ENCODE data around the gene S100A7A.
"Not testable (repeated sequence)": the region's sequence is repeated elsewhere in the genome, so short reads cannot be mapped to it uniquely, and the experiment has no call there.

S100A7A gene

DNA sequence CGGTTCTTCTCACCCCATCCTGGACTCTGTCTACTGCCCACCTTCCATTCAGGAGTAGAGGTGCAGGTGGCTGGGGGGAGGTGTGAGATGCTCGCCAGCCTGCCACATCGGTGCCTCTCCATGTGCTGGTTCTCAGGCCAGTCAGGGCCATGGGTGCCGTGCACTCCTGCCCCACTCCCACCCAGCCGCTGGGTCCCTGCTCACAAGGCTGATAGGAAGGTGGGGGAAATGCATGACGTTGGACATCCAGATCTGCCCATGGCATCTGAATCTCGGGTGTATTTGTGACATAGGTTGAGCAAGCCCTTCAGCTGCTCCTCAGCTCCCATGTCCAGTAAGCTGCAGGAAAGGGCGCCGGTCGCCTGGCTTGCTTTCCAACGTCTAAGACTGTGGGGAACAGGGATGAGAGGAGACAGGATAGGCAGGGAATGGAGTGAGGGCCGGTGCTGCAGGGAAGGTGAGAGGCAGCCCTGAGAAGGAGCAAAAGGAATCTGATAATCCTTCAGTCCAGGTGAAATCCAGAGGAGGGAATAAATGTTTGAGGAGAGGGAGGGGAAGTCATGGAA, 11.8 kb downstream of the S100A7A start:
- no peak for DNase-seq

DNA sequence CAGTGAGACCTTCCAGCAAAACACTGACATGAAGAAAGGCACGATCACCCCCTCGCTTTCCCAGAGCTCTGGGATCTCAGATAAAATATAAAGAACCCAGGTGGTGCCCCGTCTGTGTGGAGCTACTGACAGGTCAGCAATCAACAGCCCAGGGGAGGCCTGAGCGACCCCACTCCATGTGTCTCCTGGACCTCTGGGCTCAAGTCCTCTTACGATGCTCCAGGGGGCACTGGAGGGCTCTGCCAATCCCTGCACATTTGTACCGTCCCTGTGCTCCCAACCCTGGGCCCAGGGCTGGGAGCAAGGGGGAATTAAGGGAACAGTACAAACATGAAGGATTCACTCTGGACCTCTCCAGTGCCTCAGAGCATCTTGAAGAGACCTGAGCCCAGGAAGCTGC, 12.5 kb downstream of the S100A7A start:
- no peak for DNase-seq

DNA sequence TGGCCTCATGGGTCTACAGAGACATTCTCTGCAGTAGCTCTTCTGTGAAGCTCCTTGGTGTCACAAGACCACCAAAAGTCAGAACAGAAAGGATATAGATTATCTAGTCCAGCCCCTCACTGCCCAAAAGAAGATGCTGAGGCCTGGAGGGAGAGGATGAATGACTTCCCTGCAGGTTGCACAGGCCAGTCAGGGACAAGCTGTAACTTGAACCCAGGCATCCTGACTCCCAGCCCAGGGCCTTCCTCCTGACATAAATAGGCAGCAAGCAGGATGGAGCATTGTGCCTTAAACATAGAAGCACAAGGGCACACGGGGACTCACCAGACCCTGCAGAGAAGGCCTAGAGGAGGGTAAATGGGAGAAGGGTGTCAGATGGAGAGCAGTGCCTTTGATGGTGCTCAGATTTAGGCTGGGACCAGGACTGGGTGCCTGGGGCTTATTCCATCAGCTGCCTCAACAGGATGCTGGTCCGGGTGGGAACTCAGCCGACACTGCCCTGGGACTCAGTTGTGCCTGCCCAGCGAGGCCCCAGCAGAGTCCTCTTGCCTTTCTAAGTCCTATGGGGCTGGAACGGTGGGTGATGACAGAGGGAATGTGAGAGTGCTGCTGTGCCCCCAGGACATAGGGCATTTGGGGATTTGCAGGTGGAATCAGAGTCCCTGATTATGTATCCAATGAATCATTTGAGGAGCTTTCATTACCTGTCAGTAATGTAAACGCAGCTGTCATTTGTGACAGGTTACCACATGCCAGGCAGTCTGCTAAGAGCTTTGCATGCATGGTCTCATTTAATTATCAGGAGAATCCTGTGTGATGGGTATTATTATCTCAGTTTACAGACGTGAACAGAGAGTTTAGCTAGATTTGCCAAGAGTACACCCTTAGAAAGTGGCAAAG, 13.2 kb downstream of the S100A7A start:
- no peak for DNase-seq

DNA sequence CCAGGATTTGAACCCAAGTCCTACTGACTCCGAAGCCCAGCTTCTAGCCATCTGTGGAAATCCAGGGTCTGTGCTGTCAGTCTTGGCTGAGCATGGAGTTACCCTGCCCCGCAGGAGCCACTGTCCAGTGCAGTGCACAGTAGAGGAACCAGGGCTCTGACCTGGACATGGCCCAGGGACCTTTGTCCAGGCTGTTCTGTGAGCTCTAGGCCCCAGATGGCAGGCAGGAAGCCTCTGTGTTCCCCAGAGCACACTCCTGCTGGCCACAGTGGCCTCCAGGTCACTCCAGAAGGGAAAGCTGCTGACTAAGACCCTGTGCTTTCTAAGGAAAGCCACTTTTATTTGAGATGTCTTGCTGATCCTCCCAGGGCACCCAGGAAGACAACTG, 13.8 kb downstream of the S100A7A start:
- DNase-seq: no peak

DNA sequence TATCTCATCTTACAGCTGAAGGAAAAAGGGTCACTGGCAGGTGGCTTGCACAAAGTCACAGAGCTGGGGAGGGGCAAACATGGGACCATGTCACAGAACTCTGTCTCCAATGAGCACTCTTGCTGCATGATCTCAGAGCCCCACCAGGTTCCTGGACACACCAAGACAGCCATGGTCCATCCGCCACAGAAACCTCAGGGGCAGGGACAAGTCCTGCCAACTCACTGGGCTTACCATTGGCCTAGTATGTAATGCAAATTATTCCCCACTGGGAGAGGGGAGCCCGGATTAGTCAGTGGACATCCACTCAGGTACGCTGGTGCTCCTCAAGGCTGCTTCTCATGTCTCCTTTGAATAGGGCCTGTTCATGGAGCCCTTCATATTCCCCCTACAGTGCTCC, 14.2 kb downstream of the S100A7A start:
- DNase-seq: no peak

DNA sequence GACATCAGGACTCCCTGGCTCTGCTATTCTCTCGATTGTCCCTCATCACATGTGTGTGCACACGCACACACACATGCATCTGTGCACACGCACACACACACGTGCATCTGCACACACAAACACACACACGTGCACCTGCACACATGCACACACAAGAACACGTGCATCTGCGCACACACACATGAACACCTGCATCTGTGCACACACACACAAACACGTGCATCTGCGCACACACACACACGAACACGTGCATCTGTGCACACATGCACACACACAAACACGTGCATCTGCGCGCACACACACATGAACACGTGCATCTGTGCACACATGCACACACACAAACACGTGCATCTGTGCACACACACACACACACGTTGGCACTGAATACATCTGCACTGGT, 14.7 kb downstream of the S100A7A start:
- no peak for DNase-seq

DNA sequence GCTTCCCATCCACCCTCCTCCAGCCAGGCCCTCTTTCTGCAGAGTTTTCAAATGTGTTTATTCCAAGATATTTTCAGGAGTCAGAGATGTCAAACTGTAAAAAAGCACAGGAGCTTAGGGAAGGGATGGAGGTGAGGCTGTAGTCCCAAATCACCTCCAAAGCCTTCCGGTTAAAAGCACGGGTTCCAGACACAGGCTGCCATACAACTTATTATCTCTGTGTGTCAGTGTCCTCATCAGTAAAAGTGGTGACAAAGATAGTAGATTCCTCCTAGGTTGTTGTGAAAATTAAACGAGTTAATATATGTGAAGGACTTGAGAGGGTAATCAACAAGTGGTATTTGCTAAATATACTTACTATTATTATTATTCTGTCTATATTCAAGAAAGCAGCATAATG, 15.1 kb downstream of the S100A7A start:
- DNase-seq: no peak

DNA sequence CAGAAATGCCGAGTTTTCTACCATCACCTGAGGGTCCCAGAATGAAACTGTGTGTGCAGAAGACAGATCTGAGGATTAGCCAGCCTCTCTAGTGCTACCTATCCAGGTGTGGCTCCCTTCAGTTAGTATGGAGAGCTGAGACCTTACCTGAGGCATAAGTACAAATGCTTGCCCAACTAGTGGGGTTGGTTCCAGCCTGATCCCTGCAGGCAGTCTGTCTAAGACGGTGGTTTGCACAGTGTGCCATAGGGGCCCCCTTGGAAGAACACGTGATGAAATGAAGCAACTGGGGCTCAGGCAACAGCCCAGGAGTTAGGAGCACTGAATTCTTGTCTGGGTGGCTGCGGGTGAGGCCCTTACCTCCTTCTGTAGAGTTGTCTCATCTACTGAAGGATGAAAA, 15.6 kb downstream of the S100A7A start:
- no peak for DNase-seq

DNA sequence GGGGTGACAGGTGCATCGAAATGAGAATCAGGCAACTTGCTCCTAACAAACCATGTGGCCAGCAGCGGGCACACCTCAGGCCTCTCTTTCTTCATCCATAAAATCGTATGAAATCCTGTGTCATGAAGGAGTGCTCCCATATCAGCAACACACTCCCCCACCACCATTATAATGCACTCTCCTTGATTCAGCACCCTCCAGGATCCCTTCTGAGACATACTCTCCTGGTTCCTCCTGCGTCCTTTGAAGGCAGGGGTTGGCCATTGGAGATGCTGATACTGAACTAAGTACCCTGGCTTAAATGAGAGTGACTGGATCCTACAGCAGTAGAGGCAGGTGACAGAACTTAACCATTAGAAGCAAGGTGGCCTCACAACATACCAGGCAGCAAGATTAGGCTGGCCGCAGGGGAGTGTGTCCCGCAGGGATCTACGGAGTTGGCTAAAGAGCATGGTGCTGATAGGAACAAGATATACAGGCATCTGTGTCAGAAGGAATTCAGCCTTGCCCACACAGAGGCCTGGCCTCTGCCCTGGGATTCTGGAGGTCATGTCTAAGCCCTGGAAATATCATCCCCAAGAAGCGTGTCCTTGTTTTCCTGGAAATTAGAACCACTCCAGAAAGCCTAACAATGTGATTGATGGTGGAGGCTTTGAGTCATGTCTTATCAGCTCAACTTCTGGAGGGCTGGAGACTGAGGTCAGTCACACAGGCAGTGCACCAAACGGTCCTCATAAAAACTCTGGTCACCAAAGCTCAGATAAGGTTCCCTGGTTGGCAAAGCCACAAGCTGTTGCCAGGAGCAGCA, 16.8 kb downstream of the S100A7A start:
- DNase-seq: no peak

DNA sequence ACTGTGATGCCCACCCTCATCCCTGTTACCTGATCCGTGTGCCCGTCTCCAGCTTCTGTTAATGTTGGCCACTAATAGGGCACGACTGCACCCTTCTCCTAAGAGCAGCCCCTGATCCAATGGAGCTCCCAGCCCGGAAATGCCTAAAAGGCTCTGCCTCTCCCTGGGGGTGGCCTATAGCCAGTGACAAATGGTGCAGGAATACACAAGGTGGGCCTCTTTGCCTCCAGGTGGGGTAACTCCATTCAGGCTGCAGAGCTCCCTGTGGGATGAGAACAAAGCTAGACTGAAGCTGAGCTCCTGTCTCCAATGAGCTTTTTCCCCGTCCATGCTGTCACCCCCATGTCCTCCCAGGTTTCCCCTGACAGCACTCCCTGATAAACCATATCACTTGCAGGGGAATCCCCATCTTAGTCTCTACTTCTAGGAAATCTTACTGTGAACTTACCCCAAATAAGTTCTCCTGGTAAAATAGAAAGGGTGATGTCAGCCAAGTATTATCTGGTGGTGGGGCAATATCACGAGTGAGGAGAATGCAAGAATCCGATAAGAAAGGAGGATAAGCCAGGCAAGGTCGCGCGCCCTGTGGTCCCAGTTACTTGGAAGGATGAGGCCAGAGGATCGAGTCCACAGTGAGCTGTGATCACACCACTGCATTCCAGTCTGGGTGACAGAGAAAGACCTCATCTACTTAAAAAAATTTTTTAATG, 18.6 kb downstream of the S100A7A start:
- no peak for DNase-seq

DNA sequence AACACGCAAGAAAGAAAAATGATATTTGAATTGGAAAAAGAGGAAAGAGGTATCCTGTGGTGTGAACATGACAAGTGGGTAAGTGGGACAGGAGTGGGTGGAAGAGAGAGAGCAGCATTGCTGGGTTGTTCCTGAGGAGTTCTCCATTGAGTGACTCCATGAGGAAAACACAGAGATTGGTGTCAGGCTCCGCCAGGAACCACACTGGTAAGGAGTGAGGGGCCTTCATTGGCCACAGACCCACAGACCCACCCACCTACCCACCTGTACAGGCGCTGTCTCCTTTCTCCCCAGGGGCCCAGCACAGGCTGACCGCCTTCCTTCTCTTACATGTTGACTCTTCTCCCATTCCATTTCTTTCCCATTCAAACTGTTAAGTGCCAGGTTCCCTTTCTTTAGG, 20.9 kb downstream of the S100A7A start:
- DNase-seq: no peak

DNA sequence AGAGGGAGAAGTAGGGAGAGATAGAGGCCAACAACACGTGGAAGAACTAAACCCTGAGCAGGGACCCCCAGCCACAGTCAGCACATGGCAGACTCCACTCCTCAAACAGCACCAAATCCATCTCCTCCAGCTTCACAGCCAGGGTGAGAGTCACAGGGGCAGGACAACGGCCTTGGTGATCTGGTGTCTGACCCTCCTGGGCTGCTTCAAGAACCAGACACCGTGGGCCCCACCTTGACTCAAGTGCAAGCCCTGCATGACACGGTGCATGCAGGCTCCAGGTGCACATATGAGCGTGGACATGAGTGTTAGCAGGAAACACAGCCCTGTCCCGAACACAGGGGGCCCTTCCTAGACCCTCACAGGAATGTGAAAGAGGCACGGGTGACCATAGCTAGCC, 22.3 kb downstream of the S100A7A start:
- DNase-seq: no peak

DNA sequence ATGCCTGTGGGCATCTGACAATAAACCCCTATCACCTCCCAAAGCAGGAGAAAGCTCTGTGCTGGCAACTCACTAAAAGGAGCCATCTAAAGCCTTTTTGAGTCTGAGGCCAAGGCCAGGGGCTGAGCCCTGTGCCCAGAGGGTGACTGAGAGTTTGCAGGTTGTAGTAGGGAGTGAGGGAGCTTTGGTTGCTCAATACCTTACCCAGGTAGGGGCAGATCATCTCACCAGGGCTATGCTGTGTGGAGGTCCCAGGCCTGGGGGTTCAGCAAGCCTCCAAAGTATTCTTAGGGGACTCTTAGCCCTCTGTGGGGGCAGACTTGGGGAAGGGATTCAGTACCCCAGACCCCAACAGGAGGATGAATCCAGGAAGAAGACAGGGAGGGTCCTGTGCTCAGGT, 23.0 kb downstream of the S100A7A start:
- no peak for DNase-seq

DNA sequence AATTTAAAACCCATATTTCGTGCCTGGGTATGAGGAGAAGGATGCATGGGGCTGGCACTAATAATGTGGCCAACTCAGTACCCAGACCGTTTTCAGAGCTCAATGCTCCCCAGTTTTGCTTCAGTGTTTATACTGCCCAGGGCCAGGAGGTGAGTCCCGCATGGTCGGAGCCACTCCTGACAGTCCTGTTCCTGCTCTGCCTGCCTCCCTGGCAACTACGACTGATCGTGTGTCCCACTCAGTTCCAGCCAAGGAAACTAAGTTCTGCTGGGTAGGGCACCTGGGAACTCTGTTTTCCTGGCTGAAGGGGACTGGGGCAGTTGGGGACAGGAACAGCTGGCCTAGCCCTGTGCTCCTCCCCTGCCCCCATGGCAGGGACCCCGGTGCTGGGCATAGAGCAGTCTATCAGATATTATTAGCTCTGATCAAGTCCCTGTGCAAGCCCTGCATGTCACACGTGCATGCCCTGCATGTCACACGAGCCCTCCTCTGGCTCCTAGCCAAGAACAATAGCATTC, 25.0 kb downstream of the S100A7A start:
- no peak for DNase-seq

DNA sequence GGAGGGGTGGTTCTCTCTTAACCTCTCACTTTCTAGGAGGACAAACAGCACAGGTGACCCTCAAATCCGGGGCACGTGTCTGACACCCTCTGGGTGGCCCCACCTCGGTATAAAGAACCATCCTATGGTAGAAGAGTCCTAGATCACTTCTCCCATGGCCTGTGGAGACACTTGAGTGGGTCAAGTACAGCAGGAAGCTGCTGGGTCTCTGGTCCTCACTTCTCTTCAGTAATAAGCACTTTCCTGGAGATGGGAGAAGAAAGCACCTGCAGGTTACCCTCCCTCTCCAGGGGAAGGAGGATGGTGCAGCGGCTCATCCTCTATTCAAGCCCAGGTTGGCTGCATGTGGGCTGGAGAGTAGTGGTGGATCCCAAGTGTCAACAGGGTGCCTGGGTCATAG, 27.2 kb downstream of the S100A7A start:
- no peak for DNase-seq

DNA sequence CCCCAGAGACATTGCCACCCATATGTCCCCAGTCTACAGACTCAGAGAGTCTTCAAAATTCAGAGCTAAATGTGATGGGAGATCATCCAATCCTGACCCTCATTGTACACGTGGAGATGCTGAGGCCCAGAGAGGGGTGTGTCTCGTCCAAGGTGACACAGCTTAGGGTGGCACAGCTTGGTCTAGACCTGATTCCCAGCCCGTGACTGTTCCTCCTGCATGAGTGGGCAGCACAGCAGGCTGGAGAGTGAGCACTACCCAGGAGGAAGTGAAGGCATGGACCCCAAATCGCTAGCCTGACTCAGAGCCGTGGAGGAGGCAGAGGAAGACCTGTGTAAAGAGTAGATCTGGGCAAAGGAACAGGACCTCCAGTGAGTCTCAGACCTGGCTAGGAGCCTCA, 27.8 kb downstream of the S100A7A start:
- no peak for DNase-seq

DNA sequence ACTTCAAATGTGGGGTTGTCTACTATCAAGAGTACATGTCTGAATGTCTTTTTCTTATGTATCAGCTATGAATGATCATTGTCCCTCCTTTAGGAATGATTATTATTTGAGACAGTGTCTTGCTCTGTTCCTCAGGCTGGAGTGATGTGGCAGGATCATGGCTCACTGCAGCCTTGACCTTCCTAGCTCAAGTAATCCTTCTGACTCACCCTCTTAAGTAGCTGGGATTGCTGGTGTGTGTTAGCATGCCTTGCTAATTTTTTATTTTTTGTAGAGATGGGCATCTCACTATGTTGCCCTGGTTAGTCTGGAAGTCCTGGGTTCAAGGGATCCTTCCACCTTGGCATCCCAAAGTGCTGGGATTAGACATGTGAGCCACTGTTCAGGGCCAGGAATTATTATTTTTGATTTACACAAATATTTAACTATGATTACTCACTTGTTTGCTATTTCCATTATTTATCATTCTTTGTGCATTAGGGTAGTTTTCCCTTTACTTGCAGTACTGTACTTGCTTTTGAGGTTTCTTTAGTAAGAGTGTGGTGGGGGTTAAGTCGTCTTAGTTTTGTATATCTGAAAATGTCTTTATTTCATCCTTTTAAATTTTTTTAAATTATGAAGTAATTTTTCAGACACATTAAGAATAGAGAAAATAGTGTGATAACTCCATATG, 31.3 kb downstream of the S100A7A start:
- no peak for DNase-seq

DNA sequence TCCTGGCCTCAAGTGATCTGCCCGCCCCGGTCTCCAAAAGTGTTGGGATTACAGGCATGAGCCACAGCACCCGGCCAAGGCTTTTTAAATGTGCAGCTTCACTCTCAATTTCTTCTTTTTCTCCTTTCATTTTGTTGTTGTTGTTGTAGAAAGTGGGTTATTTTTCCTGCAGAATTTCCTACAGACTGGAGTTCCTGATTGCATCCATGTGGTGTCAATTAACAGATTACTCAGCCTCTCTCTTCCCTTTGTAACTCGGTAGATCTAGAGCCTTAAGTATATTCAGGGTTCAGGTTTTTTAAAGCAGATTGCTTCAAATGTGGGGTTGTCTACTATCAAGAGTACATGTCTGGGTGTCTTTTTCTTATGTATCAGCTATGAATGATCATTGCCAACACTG, 32.5 kb downstream of the S100A7A start:
- not testable (repeated sequence) for DNase-seq

DNA sequence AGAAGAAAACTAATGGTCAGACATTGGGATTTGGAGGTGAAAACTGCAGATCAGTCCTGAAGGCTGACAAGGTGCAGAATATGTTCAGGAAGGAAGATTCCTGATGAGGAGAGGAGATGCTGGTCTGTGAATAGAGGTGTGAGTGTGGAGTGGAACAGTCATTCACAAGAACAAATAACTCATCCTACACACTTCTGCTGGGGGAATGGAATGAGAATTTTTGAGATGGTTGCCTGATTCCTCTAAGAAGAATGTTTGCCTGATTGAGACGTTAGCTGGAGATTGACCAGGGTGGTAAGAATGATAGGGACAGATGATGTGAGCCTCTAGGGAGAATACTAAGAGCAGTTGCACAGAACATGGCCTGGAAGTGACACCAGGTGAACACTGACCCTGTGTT, 40.1 kb downstream of the S100A7A start:
- DNase-seq: no peak

DNA sequence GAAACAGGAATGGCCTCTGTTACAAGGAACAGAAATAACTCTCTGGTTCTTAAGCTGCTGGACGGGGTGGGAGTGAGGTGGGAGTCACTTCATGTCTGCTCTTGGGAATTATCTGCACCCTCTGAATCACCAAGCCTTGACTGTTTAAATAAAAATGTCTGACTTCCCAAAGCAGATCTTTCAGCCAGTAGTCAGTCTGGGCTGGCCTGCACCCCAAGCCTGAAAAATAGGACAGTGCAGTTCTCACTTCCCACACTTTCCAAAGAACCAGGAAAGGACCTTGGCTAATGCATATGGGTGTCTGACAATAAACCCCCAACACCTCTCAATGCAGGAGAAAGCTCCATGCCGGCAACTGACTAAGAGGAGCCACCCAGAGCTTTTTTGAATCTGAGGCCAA, 43.3 kb downstream of the S100A7A start:
- no peak for DNase-seq

DNA sequence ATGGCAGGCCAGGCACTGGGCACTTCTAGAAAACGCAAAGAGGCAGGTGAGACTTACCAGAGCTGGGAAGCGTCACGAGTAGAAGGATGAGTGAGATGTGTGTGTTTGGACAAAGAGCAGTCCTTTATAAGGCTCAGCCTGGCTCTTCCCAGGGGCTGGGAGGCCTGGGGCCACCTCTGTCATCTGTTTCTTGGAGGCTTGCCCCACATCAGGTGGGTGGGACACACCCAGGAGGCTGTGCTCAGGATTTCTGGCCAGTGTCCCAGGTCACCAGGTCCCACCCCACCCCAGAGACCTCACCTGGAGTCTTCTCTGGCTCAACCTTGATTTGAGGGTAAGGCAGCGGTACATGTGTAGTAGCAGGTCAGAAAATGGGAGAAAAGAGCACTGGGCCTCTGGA, 44.2 kb downstream of the S100A7A start, which contains the start of gene S100A7:
S100A7 (minus strand) TSS at position 101 of the 400 bp plus-strand sequence. CDS start 1,638 bp downstream, outside the sequence.
- DNase-seq: no peak

DNA sequence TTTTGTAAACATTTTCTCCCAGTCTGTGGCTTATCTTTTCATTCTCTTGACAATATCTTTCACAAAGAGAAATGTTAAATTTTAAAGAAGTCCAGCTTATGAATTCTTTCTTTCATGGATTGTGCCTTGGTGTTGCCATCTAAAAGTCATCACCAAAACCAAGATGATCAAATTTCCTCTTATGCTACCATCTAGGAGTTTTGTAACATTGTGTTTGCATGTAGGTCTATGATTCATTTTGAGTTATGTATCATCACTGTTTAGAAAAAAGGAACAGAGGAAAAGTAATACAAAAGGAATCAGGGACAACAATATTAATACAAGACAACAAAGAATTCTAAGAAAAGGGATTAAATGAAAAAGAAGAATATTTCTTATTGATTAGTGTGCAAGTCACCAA, 46.4 kb downstream of the S100A7A start:
- not testable (repeated sequence) for DNase-seq
